Lower lobe of right lung (tissue), 2 donors: ENCODE data around the gene DEPDC1. TPM values are rescaled to one million over a fixed set of nuclear protein-coding genes. Genes with fewer than 3 reads are reported as not detected.

Experiments used
- ATAC-seq, 2 donors: fragments of 200-7000 bp; cut with Tn5 transposase; one replicate each; pipeline ENCODE4 v1.9.1; 2020 to 2022; ENCODE audit warnings: mild to moderate bottlenecking in 2 of 2, moderate library complexity in 2 of 2
- DNase-seq: peaks from one replicate; pipeline ENCODE4 v3.0.0-alpha.2; 2020
- H3K27ac ChIP-seq: fragments of 200-600 bp; one replicate; pipeline ENCODE4 v1.8.0; 2022
- H3K27me3 ChIP-seq: fragments of 200-600 bp; one replicate; pipeline ENCODE4 v1.8.0; 2022; ENCODE audit warnings: low read depth
- H3K36me3 ChIP-seq: fragments of 200-600 bp; one replicate; pipeline ENCODE4 v1.8.0; 2022; ENCODE audit warnings: mild to moderate bottlenecking
- H3K4me1 ChIP-seq: fragments of 200-600 bp; one replicate; pipeline ENCODE4 v1.8.0; 2022
- H3K4me3 ChIP-seq: fragments of 200-600 bp; one replicate; pipeline ENCODE4 v1.8.0; 2022; ENCODE audit warnings: mild to moderate bottlenecking
- H3K9me3 ChIP-seq: fragments of 200-600 bp; one replicate; pipeline ENCODE4 v1.8.0; 2022
- CTCF ChIP-seq: fragments of 200-600 bp; IDR thresholded peaks from one replicate; pipeline ENCODE4 v1.8.0; 2022; ENCODE audit warnings: antibody characterized with exemption, mild to moderate bottlenecking
- intact Hi-C: fragments of 100-400 bp; cut with DNase I; formaldehyde crosslinking; loops from one replicate; pipeline ENCODE4 v1.11.0; 2022
- total RNA-seq: library from RNA; stranded (reverse); fragmentation: NEBNext Ultra II Directional; extraction: Animal tissue kit (Norgen Biotek cat#: 25700); gene quantifications from one replicate; pipeline ENCODE4 v1.2.1, GENCODE V29; 2021
- donor health status: DM: no; HTN: yes; CAD: no; lungs with severe emphysema.

DEPDC1 gene
- total RNA-seq, 1 donor from 2014 or later = 1.2 TPM

DNA sequence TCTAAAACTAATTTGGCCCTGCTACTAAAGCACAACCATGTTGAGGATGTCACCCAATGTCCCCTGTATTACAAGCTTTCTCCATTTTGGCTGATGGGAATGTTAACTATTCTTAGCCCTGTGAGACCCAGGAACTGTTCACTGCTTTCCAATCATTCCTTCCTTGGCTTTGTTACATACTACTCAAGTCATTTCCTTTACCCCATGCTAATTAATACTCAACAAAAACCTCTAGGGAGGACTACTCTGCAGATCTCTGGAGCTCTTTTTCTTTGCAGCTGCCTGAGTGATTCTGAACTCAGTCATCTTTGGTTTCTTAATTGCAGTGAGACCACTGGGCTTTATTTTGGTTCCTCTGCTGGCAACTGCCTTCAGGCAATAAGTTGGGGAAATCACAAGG lies 23.8 kb downstream of the DEPDC1 start:
- Histone ChIP-seq H3K4me3 (no peak overlapping the region), H3K36me3 (no peaks in the 10 kb centered on the region), H3K27me3 (no peaks in the 10 kb centered on the region), H3K27ac (no peak overlapping the region), H3K4me1 (no peaks in the 10 kb centered on the region), H3K9me3 (no peaks in the 10 kb centered on the region)
- TF ChIP-seq CTCF = no peak
- no peak for ATAC-seq
- intact Hi-C loops = no loop called here
- DNase-seq = no peak

- no peak for ATAC-seq
- intact Hi-C loops = no loop called here
- Histone ChIP-seq H3K4me1 (no peaks in the 10 kb centered on the region), H3K9me3 (no peaks in the 10 kb centered on the region), H3K27ac (no peak overlapping the region), H3K36me3 (no peaks in the 10 kb centered on the region), H3K4me3 (no peak overlapping the region), H3K27me3 (no peaks in the 10 kb centered on the region)
- peak; percentile 38 for TF ChIP-seq CTCF
- DNase-seq = no peak
Observed at GRCh38 chr1:68470388-68470970, 26.4 kb downstream of the DEPDC1 start.

- DNase-seq (no peak), ATAC-seq (no peak)
- Histone ChIP-seq H3K4me3 (no peak overlapping the region), H3K4me1 (no peaks in the 10 kb centered on the region), H3K36me3 (no peaks in the 10 kb centered on the region), H3K27me3 (no peaks in the 10 kb centered on the region), H3K27ac (no peak overlapping the region), H3K9me3 (no peaks in the 10 kb centered on the region)
- intact Hi-C loops = no loop called here
- TF ChIP-seq CTCF = no peak
Observed at GRCh38 chr1:68464891-68465290, 32.0 kb downstream of the DEPDC1 start.

GRCh38 chr1:68460935-68461334 lies 35.9 kb downstream of the DEPDC1 start:
- no peak for TF ChIP-seq CTCF
- DNase-seq = no peak
- Histone ChIP-seq H3K9me3 (no peaks in the 10 kb centered on the region), H3K4me3 (no peak overlapping the region), H3K4me1 (no peaks in the 10 kb centered on the region), H3K27ac (no peak overlapping the region), H3K36me3 (no peaks in the 10 kb centered on the region), H3K27me3 (no peaks in the 10 kb centered on the region)
- intact Hi-C loops = no loop called here
- no peak for ATAC-seq

GRCh38 chr1:68459796-68460195 lies 37.1 kb downstream of the DEPDC1 start:
- ATAC-seq (no peak), DNase-seq (no peak)
- intact Hi-C loops = no loop called here
- Histone ChIP-seq H3K4me1 (no peaks in the 10 kb centered on the region), H3K36me3 (no peaks in the 10 kb centered on the region), H3K4me3 (no peak overlapping the region), H3K27ac (no peak overlapping the region), H3K9me3 (no peaks in the 10 kb centered on the region), H3K27me3 (no peaks in the 10 kb centered on the region)
- TF ChIP-seq CTCF = no peak

DNA sequence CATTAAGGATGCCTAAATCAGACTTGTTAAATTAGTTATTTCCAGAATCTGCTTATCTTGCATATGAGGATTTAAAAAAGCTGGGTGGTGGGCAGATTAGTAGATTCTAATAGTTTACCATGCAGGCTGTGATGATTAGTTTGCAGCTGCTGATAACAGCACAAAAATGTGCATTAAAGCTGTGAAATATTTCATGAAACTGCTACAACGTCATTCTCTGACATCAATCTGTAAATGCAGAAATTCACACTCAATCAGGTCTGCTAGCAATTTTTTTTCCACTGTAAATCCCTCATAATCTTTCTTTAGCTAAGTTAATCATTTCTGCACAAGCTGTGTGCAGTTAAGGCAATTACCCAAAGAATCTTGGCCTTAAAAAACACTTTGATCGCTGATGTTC lies 37.8 kb downstream of the DEPDC1 start:
- intact Hi-C loops = no loop called here
- no peak overlapping the region for H3K4me3 ChIP-seq
- DNase-seq = no peak
- H3K27me3 ChIP-seq = no peaks in the 10 kb centered on the region
- no peak for ATAC-seq
- H3K4me1 ChIP-seq = no peaks in the 10 kb centered on the region
- no peaks in the 10 kb centered on the region for H3K36me3 ChIP-seq
- H3K27ac ChIP-seq = no peak overlapping the region
- no peaks in the 10 kb centered on the region for H3K9me3 ChIP-seq
- no peak for TF ChIP-seq CTCF
